Bronchial epithelial cell (primary cell): ENCODE data around the gene CAPZA2. TPM values are rescaled to one million over a fixed set of nuclear protein-coding genes. Genes with fewer than 3 reads are reported as not detected.
A peak's percentile ranks its signal among the peaks of the same experiment; 100 is the strongest.

Source experiments
- DNase-seq: peaks from one replicate; pipeline ENCODE4 v3.0.0-alpha.2; 2010; ENCODE audit warnings: low read depth
- FAIRE-seq: peaks from 2 replicates; lab custom pipeline; 2011; peaks lifted over from hg19 to GRCh38; lab: Jason Lieb, UNC
- H3K27me3 ChIP-seq: 2 replicates; pipeline ENCODE4 v1.5.1; 2011; ENCODE audit warnings: low read length; ENCODE audit not compliant: control insufficient read depth, insufficient read depth
- H3K36me3 ChIP-seq: 2 replicates; pipeline ENCODE4 v1.5.1; 2011; ENCODE audit warnings: low read length; ENCODE audit not compliant: control insufficient read depth, insufficient read depth
- H3K4me3 ChIP-seq: 2 replicates; pipeline ENCODE4 v1.5.1; 2011; ENCODE audit warnings: mild to moderate bottlenecking, low read depth, low read length, control low read depth
- CTCF ChIP-seq: IDR thresholded peaks from 2 replicates; pipeline ENCODE4 v1.5.1; 2011; ENCODE audit warnings: mild to moderate bottlenecking, moderate library complexity, low read length, control low read depth, inconsistent platforms; ENCODE audit not compliant: insufficient read depth, severe bottlenecking
- total RNA-seq: library from RNA; depleted of rRNA; stranded (reverse); fragments of >200 nt; gene quantifications from 2 replicates; pipeline ENCODE4 v1.2.1, GENCODE V29; 2014

Gene CAPZA2
- total RNA-seq, 1 donor from 2014 or later = 88.2 TPM

- Histone ChIP-seq H3K36me3 (no peaks in the 10 kb centered on the region), H3K4me3 (no peak overlapping the region), H3K27me3 (no peaks in the 10 kb centered on the region)
- TF ChIP-seq CTCF = no peak
- DNase-seq = peak; percentile 91
- no peak for FAIRE-seq
These were observed 25.5 kb upstream of the CAPZA2 start for GRCh38 chr7:116836911-116837310.

GRCh38 chr7:116837586-116837985 lies 24.8 kb upstream of the CAPZA2 start:
- no peaks in the 10 kb centered on the region for H3K27me3 ChIP-seq
- DNase-seq = no peak
- H3K4me3 ChIP-seq = no peak overlapping the region
- FAIRE-seq = no peak
- no peak for TF ChIP-seq CTCF
- H3K36me3 ChIP-seq = no peaks in the 10 kb centered on the region

- Histone ChIP-seq H3K27me3 (no peaks in the 10 kb centered on the region), H3K36me3 (no peaks in the 10 kb centered on the region), H3K4me3 (no peak overlapping the region)
- DNase-seq (no peak), FAIRE-seq (no peak)
- TF ChIP-seq CTCF = no peak
These were observed 22.1 kb upstream of the CAPZA2 start for GRCh38 chr7:116840256-116840655.

GRCh38 chr7:116842371-116842770 lies 20.0 kb upstream of the CAPZA2 start:
- H3K27me3 ChIP-seq = no peaks in the 10 kb centered on the region
- DNase-seq (no peak), FAIRE-seq (no peak)
- H3K36me3 ChIP-seq = no peaks in the 10 kb centered on the region
- TF ChIP-seq CTCF = no peak
- no peak overlapping the region for H3K4me3 ChIP-seq

- no peaks in the 10 kb centered on the region for H3K27me3 ChIP-seq
- no peak overlapping the region for H3K4me3 ChIP-seq
- no peak for TF ChIP-seq CTCF
- no peaks in the 10 kb centered on the region for H3K36me3 ChIP-seq
- FAIRE-seq = no peak
- no peak for DNase-seq
These were observed 19.0 kb upstream of the CAPZA2 start for GRCh38 chr7:116843378-116843777.

GRCh38 chr7:116851175-116851574 lies 11.2 kb upstream of the CAPZA2 start:
- H3K4me3 ChIP-seq = no peak overlapping the region
- FAIRE-seq (no peak), DNase-seq (no peak)
- no peak for TF ChIP-seq CTCF
- H3K27me3 ChIP-seq = no peaks in the 10 kb centered on the region
- no peaks in the 10 kb centered on the region for H3K36me3 ChIP-seq
